Body of pancreas (tissue), 4 donors: Measurements from ENCODE around the gene SLC27A3. TPM values are rescaled to one million over a fixed set of nuclear protein-coding genes. Genes with fewer than 3 reads are reported as not detected.
A peak's percentile ranks its signal among the peaks of the same experiment; 100 is the strongest.

Experiments used
- ATAC-seq: fragments of 150-250 bp; one replicate; pipeline ENCODE4 v1.9.1; 2016
- DNase-seq, 4 donors: peaks; one replicate each; pipeline ENCODE4 v3.0.0-alpha.2; 2019
- H3K27ac ChIP-seq, 4 donors: fragments of 200-600 bp; sonication (generic); 1 replicate in 3 of 4; 2 replicates in 1 of 4; pipeline versions ENCODE4 v1.5.1 to v1.6.1; 2016 to 2019; ENCODE audit warnings: mild to moderate bottlenecking in 1 of 4, mixed read lengths in 1 of 4, moderate library complexity in 1 of 4
- H3K27me3 ChIP-seq, 2 donors: fragments of 200-600 bp; sonication (generic); one replicate each; pipeline ENCODE4 v1.6.0; 2016; ENCODE audit warnings: mild to moderate bottlenecking in 1 of 2
- H3K36me3 ChIP-seq, 2 donors: fragments of 200-600 bp; sonication (generic); replicated peaks in 1 of 2; 2 replicates each; pipeline ENCODE4 v1.5.1; 2016; ENCODE audit warnings: low read depth in 2 of 2; ENCODE audit not compliant: insufficient read depth in 1 of 2
- H3K4me1 ChIP-seq: fragments of 200-600 bp; sonication (generic); one replicate; pipeline ENCODE4 v1.6.0; 2016
- H3K4me3 ChIP-seq, 2 donors: fragments of 200-600 bp; sonication (generic); 1 replicate in 1 of 2; 2 replicates in 1 of 2; pipeline ENCODE4 v1.5.1; 2016 to 2019
- H3K9me3 ChIP-seq, 3 donors: fragments of 200-600 bp; sonication (generic); 1 replicate in 2 of 3; 2 replicates in 1 of 3; pipeline ENCODE4 v1.5.1; 2016
- POLR2A ChIP-seq, 3 donors: fragments of 450-650 bp; IDR thresholded peaks; one replicate each; pipeline ENCODE4 v1.6.1; 2016; ENCODE audit warnings: antibody characterized with exemption in 3 of 3, mild to moderate bottlenecking in 2 of 3
- WGBS, 2 donors: methylation state at CpG; one replicate each; pipeline ENCODE4 v1.1.5; 2017; 5-methylcytosine and 5-hydroxymethylcytosine counted together
- intact Hi-C: fragments of 100-400 bp; cut with DNase I; formaldehyde crosslinking; loops from one replicate; pipeline ENCODE4 v1.15.1; 2023
- total RNA-seq, 2 donors: library from RNA; depleted of rRNA; stranded (reverse); fragments of >200 nt; gene quantifications; one replicate each; pipeline ENCODE4 v1.1.0, GENCODE V29; 2016
- TF ChIP-seq, protein P1 (sequence below), 7 experiments: fragments of 450-650 bp in 4 of 7; fragments of 200-600 bp in 3 of 7; sonication (generic) in 3 of 7; IDR thresholded peaks; one replicate each; pipeline ENCODE4 v1.5.1; 2016 to 2019; ENCODE audit warnings: antibody characterized with exemption in 7 of 7

SLC27A3 gene
- total RNA-seq, 2 donors from 2014 or later: 15.0 to 21.1 TPM

DNA sequence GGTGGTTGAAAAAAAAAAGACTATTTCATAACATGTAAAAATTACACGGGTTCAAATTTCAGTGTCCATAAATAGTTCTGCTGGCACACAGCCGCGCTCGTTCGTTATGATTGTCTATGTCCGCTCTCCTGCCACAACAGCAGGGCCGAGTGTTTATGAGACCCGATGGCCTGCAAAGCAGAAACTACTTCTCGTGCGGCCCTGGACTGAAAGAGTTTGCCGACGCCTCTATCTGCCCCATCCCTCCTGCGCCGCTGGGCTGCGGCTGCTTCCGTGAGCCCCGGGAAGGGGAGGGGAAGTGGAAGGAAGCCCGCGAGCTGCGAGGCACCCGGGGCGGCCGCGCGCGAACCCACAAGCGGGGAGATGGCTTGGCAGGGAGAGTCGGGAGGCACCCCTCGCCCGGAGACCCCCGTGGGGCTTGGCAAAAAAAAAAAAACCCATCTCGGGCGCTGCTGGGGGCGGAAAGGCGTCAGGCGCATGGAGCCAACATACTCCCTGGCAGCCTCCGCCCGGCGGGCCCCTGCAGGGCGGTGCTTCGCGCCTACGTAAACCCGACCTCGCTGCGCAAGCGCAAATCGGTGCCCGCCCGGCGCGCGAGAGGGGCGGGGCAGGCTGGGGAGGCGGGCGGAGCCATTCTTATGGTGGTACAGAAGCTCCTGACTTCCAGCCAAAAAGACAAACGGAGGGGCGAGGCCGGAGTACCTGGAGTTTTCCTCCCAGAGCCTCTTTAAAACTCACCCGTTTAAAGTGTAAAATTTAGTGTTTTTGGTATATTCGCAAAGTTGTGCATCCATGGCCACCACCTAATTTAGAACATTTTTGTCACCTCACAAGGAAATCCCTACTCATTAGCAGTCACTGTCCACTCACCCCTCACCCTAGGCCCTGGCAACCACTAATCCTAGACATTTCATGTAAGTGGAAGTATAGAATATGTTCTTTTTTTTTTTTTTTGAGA is 8.3 kb downstream of the SLC27A3 start:
- Histone ChIP-seq H3K4me3 (peak overlapping the region; percentile 23 to 46), H3K4me1 (peaks cover 43% of the 10 kb centered on the region), H3K9me3 (no peaks in the 10 kb centered on the region), H3K27me3 (no peaks in the 10 kb centered on the region), H3K27ac (peak overlapping the region; percentile 84 to 99 (median 94)), H3K36me3 (no peaks in the 10 kb centered on the region)
- DNase-seq (peak; percentile 90 to 93 (median 91)), ATAC-seq (peak; percentile 92)
- intact Hi-C loops: no loop called here
- TF ChIP-seq POLR2A (IDR thresholded peaks at IDR 0.05): peak; percentile 83 to 95 (median 91)
- TF ChIP-seq, protein P1, sequence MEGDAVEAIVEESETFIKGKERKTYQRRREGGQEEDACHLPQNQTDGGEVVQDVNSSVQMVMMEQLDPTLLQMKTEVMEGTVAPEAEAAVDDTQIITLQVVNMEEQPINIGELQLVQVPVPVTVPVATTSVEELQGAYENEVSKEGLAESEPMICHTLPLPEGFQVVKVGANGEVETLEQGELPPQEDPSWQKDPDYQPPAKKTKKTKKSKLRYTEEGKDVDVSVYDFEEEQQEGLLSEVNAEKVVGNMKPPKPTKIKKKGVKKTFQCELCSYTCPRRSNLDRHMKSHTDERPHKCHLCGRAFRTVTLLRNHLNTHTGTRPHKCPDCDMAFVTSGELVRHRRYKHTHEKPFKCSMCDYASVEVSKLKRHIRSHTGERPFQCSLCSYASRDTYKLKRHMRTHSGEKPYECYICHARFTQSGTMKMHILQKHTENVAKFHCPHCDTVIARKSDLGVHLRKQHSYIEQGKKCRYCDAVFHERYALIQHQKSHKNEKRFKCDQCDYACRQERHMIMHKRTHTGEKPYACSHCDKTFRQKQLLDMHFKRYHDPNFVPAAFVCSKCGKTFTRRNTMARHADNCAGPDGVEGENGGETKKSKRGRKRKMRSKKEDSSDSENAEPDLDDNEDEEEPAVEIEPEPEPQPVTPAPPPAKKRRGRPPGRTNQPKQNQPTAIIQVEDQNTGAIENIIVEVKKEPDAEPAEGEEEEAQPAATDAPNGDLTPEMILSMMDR (IDR thresholded peaks at IDR 0.05): peak in 4 of 7 experiments; percentile 20 to 46 (median 28)
- 0% methylated on average over 35 to 61 of the region's 61 CpGs for WGBS, 2 donors

DNA sequence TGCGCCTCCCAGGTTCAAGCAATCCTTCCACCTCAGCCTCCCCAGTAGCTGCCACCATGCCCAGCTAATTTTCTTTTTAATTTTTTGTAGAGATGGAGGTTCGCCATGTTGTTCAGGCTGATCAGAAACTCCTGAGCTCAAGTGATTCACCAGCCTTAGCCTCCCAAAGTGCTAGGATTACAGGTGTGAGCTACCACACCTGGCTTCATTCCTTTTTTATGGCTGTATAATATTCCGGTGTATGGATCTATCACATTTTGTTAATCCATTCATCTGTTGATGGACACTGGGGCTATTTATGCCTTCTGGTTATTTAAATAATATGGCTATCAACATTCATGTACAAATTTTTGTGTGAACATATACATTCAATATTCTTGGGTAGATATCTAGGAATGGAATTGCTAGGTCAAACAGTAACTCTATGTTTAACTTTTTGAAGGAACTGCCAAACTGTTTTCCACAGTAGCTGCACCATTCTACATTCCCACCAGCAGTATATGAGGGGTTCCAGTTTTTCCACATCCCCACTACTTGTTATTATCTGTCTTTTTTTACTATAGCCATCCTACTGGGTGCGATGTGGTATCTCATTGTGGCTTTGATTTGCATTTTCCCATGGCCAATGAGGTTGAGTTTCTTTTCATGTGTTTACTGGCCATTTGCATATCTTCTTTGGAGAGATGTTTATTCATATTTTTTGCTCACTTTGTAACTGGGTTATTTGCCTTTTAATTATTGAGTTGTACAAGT is 11.0 kb downstream of the SLC27A3 start:
- DNase-seq (no peak), ATAC-seq (no peak)
- 96 to 99% methylated on average over 4 of the region's 4 CpGs for WGBS, 2 donors
- no peaks in the 10 kb centered on the region for H3K9me3 ChIP-seq
- intact Hi-C loops: no loop called here
- no peaks in the 10 kb centered on the region for H3K36me3 ChIP-seq
- no peaks in the 10 kb centered on the region for H3K27me3 ChIP-seq
- TF ChIP-seq POLR2A (IDR thresholded peaks at IDR 0.05): no peak
- TF ChIP-seq, protein P1 (IDR thresholded peaks at IDR 0.05): no peak
- no peak overlapping the region for H3K27ac ChIP-seq
- H3K4me1 ChIP-seq: peaks cover 32% of the 10 kb centered on the region
- H3K4me3 ChIP-seq: no peak overlapping the region

DNA sequence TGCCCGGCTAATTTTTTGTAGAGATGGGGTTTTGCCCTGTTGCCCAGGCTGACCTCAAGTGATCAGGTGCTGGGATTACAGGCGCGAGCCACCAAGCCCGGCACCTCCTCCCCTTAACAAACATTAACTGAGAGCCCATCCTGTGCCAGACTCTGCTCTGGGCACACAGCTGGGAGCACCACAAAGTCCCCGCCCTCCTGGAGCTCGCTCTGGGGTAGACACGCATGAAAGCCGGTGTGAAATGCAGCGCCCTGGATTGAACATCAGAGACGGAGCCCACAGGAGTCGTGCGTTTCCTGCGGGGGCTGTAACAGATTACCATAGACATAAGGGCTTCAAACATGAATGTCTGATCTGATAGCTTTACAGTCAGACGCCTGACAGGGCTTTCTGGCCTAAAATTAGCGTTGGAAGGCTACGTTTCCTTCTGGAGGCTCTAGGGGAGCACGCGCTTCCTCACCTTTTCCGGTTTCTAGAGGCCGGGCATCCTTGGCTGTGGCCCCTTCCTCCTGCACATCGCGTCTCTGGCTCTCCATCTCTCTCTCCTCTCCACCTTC is 14.3 kb downstream of the SLC27A3 start:
- Histone ChIP-seq H3K4me1 (peaks cover 15% of the 10 kb centered on the region), H3K36me3 (no peaks in the 10 kb centered on the region), H3K9me3 (no peaks in the 10 kb centered on the region), H3K4me3 (no peak overlapping the region), H3K27me3 (no peaks in the 10 kb centered on the region), H3K27ac (peak overlapping the region; percentile 1 to 71 (median 30))
- DNase-seq (peak; percentile 53 to 78 (median 64)), ATAC-seq (peak; percentile 69)
- WGBS, 2 donors: 37 to 49% methylated on average over 14 to 22 of the region's 22 CpGs
- TF ChIP-seq, protein P1 (IDR thresholded peaks at IDR 0.05): no peak
- no peak for TF ChIP-seq POLR2A (IDR thresholded peaks at IDR 0.05)
- intact Hi-C loops: loop anchor here (5.0 kb wide), 1 partner anchor 193 kb away; no protein-coding TSS in a partner anchor

DNA sequence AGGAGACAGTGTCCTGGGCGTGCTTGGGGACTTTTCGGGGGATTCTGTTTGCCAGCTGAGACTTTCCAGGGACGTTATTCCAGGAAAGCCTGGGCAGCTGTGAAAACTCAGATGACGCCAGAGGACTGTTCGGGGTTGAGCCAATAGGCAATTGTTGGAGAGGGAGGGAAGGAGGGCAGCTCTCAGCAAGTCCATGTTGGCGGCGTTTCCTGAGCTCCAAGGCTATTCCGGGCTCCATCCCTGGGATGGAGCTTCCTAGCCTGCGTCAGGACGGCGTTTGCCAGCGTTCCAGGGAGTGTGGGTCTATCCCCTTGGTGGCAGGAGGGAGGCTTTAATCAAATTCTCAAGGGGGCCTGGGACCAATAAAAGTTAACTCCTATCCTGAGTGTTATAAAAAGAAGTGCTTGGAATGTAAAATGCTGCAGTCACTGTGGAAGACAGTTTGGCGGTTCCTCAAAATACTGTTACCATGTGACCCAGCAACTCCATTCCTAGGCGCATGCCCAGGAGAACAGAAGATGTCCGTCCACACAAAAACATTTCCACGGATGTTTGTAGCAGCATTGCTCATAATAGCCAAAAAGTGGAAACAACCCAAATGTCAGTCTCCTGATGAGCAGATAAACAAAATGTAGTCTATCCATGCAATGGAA is 15.2 kb downstream of the SLC27A3 start:
- ATAC-seq: peak; percentile 68
- peak; percentile 42 to 67 (median 62) for DNase-seq
- 48% methylated on average over 10 to 16 of the region's 16 CpGs for WGBS, 2 donors
- no peak for TF ChIP-seq POLR2A (IDR thresholded peaks at IDR 0.05)
- TF ChIP-seq, protein P1 (IDR thresholded peaks at IDR 0.05): no peak
- H3K4me3 ChIP-seq: no peak overlapping the region
- H3K27ac ChIP-seq: peak overlapping the region in 3 of 4 donors; percentile 1 to 71 (median 52)
- peaks cover 15% of the 10 kb centered on the region for H3K4me1 ChIP-seq
- intact Hi-C loops: loop anchor here (5.0 kb wide), 1 partner anchor 192 kb away; no protein-coding TSS in a partner anchor
- H3K9me3 ChIP-seq: no peaks in the 10 kb centered on the region
- no peaks in the 10 kb centered on the region for H3K27me3 ChIP-seq
- H3K36me3 ChIP-seq: no peaks in the 10 kb centered on the region
